HG03342 (cell line): ENCODE measurements around the gene TMEM267.
"Not testable (repeated sequence)": the region's sequence is repeated elsewhere in the genome, so short reads cannot be mapped to it uniquely, and the experiment has no call there.

Experiments used
- ATAC-seq: cut with Tn5 transposase; IDR thresholded peaks from one replicate; pipeline ENCODE4 v1.9.1; 2021; ENCODE audit warnings: mild to moderate bottlenecking, moderate library complexity; ENCODE audit not compliant: unreplicated experiment

The TMEM267 gene

DNA sequence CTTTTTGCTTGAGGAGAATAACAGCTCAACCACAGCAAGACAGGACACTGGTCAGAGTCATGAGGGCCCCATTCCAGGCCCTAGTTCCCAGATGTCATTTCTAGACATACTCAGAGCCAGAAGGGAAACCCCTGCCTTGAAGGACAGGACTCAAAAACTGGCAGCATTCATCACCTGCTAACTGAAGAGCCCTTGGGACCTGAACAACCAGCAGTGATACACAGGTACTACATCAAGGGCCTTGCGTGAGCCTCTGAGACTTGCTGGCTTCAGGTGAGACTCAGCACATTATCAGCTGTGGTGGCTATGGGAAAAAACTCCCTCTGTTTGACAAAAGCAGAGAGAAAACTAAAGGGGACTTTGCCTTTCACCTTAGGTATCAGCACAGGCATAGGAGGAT is 22.6 kb downstream of the TMEM267 start:
- ATAC-seq: no peak

DNA sequence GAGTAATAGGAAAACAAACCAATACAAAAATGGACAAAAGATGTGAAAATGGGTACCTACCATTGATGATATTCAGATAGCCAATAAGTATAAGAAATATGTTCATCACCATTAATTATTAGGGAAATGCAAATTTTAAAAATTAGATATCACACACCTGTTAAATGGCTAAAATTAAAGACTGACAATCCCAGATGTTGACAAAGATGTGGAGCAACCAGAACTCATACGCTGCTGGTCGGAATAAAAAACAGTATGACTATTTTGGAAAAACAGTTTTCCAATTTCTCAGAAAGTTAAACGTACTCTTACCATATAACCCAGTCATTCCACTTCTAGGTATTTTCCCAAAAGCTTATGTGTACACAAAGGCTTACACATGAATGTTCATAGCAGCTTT is 27.1 kb downstream of the TMEM267 start:
- no peak for ATAC-seq

DNA sequence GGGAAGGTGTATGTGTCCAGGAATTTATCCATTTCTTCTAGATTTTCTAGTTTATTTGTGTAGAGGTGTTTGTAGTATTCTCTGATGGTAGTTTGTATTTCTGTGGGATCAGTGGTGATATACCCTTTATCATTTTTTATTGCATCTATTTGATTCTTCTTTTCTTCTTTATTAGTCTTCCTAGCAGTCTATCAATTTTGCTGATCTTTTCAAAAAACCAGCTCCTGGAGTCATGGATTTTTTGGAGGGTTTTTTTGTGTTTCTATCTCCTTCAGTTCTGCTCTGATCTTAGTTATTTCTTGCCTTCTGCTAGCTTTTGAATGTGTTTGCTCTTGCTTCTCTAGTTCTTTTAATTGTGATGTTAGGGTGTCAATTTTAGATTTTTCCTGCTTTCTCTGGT is 42.1 kb downstream of the TMEM267 start:
- ATAC-seq: not testable (repeated sequence)

DNA sequence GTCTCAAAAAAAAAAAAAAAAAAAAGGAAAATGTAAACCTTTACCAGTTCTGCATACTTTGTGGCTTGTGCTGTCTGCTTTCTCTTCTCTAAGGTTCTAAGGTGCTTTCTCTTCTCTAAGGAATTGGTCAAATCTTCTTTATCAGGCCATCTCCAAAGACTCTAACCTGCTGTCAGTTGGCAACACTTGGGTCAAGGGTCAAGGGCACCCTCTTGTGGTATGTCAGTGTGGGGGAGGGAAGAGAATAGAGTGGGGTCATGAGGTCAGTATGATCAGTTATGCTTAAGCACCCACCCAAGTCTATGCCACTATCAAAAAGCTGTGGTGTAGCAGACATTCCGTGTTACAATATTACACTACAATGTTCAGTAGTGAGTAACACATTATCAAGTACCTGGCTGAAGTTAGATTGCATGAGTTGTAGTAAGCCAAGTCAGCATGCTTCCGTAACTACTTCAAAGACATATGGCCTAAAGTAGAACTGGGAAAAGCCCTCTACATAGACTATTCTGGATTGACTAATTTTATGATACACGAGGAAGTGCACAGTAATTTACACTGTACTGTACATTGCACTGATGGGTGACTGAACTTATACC is 46.5 kb downstream of the TMEM267 start:
- ATAC-seq: no peak

DNA sequence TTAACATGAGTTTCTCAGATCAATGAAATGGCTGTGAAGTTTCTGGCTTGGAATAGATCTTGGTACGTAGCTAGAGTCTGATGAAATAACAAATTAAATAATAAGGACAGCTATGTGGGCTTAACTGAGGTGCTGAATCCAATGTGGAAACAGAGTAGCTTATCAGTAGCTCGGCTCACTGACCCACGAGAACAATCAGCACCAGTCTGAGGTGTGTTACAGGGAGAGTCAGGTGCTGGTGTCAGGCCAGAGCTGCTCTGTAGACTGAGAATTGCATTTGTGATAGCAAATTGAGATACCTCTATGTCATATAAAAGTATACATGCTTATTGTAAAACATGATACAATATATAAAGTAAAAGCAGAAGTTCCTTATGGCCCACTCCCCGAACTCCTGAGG is 50.3 kb downstream of the TMEM267 start:
- ATAC-seq: no peak

DNA sequence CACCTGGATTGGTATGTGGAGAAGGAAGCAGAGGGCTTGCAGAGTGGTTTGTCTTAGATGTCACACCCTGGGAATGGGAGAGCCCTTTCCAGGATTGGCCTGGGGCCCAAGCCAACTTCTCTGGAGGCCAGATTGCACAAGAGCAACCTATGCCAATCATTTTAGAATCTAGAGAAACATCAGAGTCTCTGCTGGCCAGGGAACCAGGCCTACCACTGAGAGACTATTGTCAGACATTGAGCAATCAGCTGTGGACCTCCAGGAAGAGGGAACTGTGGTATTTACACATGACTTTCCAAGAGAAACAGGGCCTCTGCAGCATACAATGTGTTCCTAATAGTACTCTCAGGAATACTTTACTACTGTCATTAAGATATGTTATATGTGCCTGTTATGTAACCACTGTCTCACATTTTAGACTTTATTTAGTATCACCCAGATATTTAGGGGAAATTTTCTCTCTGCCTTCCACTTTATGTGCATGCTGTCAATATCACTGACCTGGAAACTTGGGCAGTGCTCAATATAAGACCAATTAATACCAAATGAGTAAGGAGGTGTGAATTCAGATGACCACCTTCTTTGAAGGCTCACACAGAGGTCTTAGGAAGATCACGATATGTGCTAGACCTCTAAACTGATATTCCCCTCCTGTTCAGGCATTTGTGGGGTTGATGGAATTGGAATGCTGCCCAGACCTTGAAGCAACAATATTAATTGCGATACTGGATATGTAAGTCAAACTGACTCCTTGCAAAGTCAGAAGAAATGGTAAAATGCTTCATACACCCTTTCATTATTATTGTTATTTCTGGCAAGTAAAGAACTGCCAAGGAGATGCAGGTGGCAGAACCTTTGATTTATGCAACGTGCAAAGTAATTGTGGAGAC is 50.9 kb downstream of the TMEM267 start:
- ATAC-seq: no peak

DNA sequence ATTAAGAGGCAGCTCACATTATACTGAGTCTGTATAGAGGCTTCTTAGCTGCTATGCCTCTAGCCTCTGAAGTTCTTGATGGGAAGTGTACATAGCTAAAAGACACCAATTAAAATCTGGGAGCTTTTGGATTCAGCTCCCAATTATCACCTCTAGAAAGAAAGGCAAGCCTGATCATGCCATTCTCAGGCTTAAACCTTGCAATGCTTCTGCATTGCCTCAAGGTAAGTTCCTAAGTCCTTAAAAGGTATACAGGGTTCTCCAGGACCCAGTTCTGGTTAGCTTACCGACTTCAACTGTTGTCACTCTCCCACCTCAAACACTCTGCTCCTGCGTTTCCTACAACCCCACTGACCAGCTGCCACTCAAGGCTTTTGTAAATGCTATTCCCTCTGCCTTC is 54.0 kb downstream of the TMEM267 start:
- no peak for ATAC-seq

DNA sequence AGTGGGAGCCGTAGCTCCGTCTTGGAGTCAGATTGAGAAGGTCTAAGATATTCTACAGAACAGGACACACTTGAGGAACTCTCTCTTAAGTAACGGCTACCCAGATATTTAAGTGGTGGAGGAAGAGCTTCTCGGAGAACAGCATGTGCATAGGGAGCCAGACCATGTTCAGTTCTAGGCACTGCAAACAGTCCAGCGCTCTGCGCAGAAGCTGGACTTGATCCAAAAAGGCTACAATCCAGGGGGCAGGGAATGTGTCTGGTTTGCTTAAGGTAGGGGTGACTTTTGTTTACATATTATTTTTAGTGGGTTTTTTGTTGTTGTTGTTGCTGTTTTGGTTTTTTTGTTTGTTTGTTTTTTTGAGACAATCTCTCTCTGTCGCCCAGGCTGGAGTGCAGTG is 54.6 kb downstream of the TMEM267 start:
- ATAC-seq: no peak

DNA sequence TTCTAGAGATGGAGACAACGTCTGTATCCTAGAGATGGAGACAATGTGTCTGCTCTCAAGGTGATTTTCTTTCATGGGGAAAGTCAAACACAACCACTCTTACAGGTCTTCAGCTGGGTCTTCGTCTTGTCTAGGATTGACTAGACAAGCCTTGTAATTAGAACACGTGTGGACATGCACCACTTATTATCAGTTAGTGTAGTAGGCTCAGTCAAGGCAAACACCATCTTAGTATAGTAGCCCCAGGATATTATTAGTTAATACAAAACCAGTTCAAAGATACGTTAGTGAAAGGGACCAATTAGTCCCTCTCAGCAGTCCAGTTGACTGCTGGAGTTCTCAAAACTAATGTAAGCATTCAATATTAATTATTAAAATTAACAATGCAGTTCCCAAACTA is 56.4 kb downstream of the TMEM267 start:
- no peak for ATAC-seq

DNA sequence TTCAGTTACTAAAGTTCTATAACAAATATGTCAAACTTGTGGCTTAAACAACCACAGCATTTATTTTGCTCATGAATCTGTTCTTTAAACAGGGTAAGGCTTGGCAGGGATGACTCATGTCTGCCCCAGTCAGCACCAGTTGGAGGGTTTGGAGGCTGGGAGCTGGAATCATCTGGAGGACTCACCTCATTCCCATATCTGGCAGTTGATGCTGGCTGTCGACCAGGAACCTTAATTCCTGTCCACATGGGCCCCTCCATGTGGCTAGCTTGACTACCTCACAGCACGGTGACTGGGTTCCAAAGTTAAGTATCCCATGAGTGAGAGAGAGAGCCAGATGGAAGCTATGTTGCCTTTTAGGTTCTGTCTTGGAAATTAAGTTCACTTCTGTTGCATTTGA is 57.7 kb downstream of the TMEM267 start:
- ATAC-seq: no peak

DNA sequence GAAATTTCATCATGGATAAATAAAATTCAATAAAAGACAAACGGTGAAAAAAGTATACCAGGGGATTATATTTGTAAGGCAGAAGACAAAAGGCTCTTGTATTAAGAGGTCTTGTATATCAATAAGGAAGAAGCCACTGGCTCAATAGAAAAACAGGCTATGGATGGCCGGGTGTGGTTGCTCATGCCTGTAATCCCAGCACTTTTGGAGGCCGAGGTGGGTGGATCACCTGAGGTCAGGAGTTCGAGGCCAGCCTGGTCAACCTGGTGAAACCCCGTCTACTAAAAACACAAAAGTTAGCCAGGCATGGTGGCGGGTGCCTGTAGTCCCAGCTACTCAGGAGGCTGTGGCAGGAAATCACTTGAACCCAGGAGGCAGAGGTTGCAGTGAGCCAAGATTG is 60.6 kb downstream of the TMEM267 start:
- not testable (repeated sequence) for ATAC-seq

DNA sequence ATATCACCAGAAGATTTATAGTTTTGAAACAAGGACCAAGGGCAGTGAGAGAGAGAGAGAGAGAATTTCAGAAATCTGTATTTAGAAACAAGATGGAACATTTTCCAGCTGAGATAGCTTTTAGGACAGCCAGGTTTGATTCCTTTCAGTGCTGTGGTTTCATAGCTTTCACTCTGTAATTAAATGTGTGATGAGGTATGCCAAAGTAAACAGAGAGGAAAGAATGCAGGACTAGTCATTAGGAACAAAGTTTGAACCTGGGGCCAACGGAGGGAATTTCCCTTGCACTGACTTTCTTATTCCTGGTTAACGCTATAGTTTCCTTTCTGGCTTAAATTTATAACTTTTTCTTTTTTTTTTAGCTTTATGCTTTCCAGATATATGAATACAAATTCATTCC is 61.5 kb downstream of the TMEM267 start:
- no peak for ATAC-seq

DNA sequence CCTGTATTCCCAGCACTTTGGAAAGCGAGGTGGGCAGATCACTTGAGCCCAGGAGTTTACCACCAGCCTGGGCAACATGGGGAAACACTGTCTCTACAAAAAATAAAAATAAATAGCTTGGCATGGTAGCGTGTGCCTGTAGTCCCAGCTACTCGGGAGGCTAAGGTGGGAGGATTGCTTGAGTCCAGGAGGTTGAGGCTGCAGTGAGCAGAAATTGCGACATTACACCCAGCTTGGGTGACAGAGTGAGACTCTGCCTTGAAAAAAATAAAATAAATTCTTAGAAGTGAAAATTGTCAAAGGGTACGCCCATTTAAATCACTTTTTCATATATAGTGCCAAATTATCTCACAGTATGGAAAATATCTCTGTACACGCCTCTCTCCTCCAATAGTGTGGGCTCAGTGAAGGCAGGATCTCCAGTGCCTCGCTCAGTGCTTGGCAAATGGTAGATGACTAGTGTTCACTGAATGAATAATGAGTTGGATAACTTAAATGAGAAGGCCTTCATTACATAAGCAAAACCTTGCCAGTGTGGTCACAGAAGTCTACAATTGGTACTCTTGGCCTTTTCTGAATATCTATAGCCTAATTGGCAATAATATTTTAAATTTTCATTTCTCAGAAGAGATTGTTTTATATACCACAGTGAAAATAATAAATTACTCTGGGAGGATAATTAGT is 62.1 kb downstream of the TMEM267 start:
- no peak for ATAC-seq

DNA sequence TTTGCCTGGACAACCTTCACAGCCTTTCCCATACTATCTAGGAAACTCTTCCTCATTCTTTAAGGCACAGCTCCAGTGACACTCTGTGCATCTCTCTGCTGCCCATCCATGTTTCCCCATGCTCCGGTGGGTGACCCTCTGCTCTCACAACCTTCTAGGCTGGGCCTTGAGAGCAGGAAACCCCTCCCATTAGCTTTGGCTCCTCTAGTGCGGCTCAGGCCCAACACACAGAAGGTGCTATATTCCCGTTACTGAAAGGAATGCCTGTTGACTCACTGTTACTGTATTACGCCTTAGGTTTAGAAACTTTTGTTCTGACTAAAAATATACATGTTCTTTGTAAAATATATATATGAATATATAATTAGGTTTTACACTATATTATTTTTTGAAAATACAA is 63.4 kb downstream of the TMEM267 start:
- no peak for ATAC-seq

DNA sequence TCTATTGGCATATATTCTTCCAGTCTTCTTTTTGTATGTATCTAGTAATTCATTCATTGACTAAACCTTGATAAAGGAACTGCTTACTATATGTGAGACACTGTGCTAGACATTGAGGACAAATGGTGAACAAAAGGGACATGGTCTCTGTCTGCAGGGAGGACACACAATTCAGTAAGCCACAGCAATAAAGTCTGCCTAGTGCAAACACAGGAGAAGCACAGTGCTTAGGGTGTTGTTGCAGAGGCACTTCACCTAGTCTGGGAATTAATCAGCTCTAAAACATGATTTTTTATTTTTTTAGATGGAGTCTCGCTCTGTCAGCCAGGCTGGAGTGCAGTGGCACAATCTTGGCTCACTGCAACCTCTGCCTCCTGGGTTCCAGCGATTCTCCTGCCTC is 65.1 kb downstream of the TMEM267 start:
- no peak for ATAC-seq

DNA sequence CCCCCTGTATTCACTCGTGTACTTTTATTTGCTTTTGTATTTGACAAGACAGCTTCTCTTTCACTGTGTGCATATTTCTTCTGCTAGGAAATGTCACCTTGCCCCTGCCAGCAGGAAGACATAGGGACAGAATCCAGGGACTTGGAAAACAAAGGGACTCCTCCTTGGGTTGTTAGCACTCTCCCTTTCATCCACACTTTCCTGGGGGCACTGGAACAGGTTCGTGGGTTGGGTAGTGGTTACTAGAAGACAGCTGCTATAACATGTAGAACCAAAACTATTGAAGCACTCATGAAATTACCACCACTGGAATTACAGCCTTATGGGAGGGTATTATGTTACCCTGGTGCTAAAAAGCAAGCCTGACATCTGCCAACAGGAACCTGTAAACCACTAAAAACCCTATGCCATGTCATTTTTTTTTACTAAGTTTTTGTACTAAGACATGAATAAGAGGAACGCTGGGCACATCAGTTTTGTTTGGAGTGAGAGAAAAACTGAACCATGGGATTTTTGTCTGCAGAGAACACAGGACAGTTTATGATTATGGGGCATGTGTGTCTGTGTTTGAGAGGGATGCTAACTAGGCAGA is 66.8 kb downstream of the TMEM267 start:
- ATAC-seq: no peak

DNA sequence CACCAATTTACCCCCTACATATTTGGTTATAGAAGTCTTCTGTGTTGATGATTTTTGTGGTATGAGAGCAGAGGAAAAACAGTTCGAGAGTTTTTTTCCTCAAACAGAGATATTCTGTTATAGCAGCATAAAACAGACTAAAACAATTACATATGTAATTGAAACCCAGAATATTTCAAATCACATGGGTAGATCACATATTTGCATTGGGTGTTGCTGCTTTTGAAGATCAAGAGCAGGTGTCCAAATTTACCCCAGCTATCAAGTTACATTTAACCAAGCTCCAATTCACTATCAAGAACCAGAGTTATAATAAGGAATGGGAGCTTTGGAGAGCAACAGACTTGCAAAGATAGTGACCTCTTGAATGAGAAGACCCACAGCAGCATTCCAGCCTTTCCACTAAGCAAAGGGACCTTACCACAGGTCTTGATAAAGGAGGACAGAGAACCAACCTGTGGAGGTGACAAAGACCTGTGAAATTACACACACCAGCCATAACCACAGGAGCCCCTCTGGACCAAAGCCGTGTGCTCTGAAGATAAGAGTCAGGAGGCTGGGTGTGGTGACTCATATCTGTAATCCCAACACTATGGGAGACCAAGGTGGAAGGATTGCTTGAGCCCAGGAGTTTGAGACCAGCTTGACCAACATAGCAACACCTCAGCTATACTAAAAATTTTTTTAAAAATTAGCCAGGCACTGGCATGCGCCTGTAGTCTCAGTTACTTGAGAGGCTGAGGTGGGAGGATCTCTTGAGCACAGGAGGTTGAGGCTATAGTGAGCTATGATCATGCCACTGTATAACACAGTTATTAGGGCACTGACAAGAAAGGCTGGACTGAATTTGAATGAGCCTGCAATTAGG is 67.5 kb downstream of the TMEM267 start:
- ATAC-seq: no peak

DNA sequence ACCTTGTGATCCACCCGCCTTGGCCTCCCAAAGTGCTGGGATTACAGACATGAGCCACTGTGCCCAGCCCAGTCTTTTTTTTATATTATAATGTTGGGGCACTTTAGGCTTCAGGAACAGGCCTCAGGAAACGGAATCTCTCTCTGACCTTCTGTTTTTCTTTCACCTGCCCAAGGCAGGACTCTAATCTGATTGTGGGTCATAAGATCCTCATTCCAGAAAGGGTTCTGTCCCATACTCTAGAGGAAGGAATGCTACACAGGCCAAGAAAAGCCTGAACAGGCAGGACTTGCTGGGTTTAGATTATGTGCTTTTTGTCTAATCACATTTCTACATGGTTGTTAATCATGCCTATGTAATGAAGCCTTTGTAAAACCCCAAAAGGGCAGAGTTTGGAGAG is 69.7 kb downstream of the TMEM267 start:
- no peak for ATAC-seq

DNA sequence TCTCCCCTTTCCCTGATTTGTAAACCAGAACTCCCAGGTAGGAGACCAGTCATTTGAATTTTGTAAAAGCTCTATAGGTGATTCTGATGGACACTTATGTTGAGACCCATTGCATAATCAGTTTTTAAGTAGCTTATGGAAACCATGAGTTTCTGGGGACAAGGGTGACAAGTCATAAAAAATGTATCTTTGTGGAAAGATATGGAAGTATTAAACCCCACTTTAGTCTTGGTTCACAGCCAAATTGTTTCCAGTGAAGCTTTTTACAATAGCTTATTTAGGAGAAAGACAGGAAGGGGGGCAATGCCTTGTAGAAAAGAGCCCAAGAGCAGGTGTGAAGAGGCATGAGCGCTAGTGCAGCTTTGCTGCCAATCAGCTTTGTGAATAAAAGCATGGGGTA is 71.0 kb downstream of the TMEM267 start:
- no peak for ATAC-seq

DNA sequence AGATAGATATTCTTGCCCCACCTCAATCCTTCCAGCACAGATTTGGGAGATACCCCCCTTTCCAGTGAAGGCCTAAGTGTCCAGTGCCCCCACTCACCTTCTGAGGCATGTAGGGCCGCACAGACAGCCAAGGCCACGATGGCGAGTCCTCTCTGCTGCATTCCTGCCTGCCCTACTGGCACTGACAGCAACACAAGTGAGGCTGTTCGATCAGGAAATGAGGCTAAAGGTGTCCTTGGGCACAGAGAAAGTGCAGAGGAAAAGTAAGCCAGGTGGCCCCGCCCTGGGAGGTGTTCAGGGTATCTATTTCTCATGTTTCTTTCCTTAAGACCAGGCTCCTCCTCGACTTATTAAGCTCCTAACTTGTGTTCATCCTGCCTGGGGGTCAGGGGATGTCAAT is 71.5 kb downstream of the TMEM267 start, which contains the start of gene CCL28:
Gene CCL28, minus strand, starts transcription at position 236 of the 400 bp plus-strand sequence. Its CDS starts 75 bp downstream, at position 161.
- no peak for ATAC-seq

DNA sequence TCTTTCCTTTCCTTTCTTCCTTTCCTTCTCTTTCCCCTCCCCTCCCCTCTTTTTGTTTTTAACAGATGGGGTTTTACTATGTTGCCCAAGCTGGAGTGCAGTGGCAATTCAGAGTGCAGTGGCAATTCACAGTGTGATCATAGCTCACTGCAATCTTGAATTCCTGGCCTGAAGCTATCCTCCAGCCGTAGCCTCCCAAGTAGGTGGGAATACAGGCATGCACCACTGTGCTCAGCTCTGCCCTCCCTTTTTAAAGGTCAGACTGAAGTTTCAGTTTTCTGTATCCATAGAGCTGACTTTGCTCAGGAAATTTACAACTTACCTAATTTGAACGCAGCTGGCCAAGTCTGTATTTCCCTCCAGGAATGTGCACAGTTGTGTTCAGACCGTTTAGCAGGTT is 72.2 kb downstream of the TMEM267 start:
- ATAC-seq: no peak
